H9 (cell line): ENCODE measurements around the gene MOB4. TPM values are rescaled to one million over a fixed set of nuclear protein-coding genes. Genes with fewer than 3 reads are reported as not detected.

Experiments
- DNase-seq: peaks from one replicate; pipeline ENCODE4 v3.0.0-alpha.2; 2017
- H2AFZ ChIP-seq: one replicate; pipeline ENCODE4 v1.6.1; 2013; ENCODE audit warnings: mild to moderate bottlenecking, low read length, control low read depth, moderate library complexity
- H2AK5ac ChIP-seq: 2 replicates; pipeline ENCODE4 v1.6.1; 2013; ENCODE audit warnings: low read length, control low read depth, mixed read lengths; ENCODE audit not compliant: insufficient read length
- H2BK120ac ChIP-seq: one replicate; pipeline ENCODE4 v1.6.1; 2013; ENCODE audit warnings: low read depth, mild to moderate bottlenecking, low read length, control low read depth, inconsistent platforms; ENCODE audit not compliant: poor library complexity, severe bottlenecking
- H2BK12ac ChIP-seq: 2 replicates; pipeline ENCODE4 v1.6.1; 2013; ENCODE audit warnings: low read length, control low read depth, mixed read lengths, low read depth; ENCODE audit not compliant: insufficient read length
- H2BK15ac ChIP-seq: 2 replicates; pipeline ENCODE4 v1.6.1; 2013; ENCODE audit warnings: low read depth, low read length, control low read depth
- H2BK20ac ChIP-seq: one replicate; pipeline ENCODE4 v1.6.1; 2013; ENCODE audit warnings: low read depth, mild to moderate bottlenecking, low read length, control low read depth, inconsistent platforms; ENCODE audit not compliant: poor library complexity, severe bottlenecking
- H2BK5ac ChIP-seq: 2 replicates; pipeline ENCODE4 v1.6.1; 2013; ENCODE audit warnings: low read length, control low read depth, mixed read lengths; ENCODE audit not compliant: insufficient read length
- H3K14ac ChIP-seq: 2 replicates; pipeline ENCODE4 v1.6.1; 2013; ENCODE audit warnings: low read length, control low read depth; ENCODE audit not compliant: insufficient read depth
- H3K18ac ChIP-seq: 2 replicates; pipeline ENCODE4 v1.6.1; 2013; ENCODE audit warnings: low read depth, mild to moderate bottlenecking, mixed read lengths, low read length, control low read depth; ENCODE audit not compliant: insufficient read length
- H3K23ac ChIP-seq: 2 replicates; pipeline ENCODE4 v1.6.1; 2013; ENCODE audit warnings: low read length, control low read depth, mixed read lengths, low read depth; ENCODE audit not compliant: insufficient read length
- H3K23me2 ChIP-seq: 2 replicates; pipeline ENCODE4 v1.6.1; 2013; ENCODE audit warnings: low read depth, mild to moderate bottlenecking, mixed read lengths, low read length, control low read depth; ENCODE audit not compliant: insufficient read length, poor library complexity, severe bottlenecking
- H3K27ac ChIP-seq: 2 replicates; pipeline ENCODE4 v1.5.1; 2013; ENCODE audit warnings: low read length, control low read depth, mixed read lengths, low read depth; ENCODE audit not compliant: insufficient read length
- H3K27me3 ChIP-seq: 2 replicates; pipeline ENCODE4 v1.6.1; 2013; ENCODE audit warnings: low read length, control low read depth, inconsistent platforms; ENCODE audit not compliant: insufficient read depth
- H3K4ac ChIP-seq: 2 replicates; pipeline ENCODE4 v1.6.1; 2013; ENCODE audit warnings: low read depth, mild to moderate bottlenecking, control low read depth, inconsistent platforms, low read length, moderate library complexity
- H3K4me1 ChIP-seq: 2 replicates; pipeline ENCODE4 v1.6.1; 2013; ENCODE audit warnings: low read length, control low read depth, inconsistent platforms; ENCODE audit not compliant: insufficient read depth
- H3K4me2 ChIP-seq: 2 replicates; pipeline ENCODE4 v1.6.1; 2013; ENCODE audit warnings: low read length, control low read depth, mixed read lengths; ENCODE audit not compliant: insufficient read length, insufficient read depth
- H3K56ac ChIP-seq: 2 replicates; pipeline ENCODE4 v1.6.1; 2013; ENCODE audit warnings: low read depth, mild to moderate bottlenecking, mixed read lengths, low read length, control low read depth; ENCODE audit not compliant: insufficient read length
- H3K79me1 ChIP-seq: 2 replicates; pipeline ENCODE4 v1.6.1; 2013; ENCODE audit warnings: low read depth, mild to moderate bottlenecking, moderate library complexity, low read length, control low read depth, inconsistent platforms; ENCODE audit not compliant: insufficient read depth, poor library complexity, severe bottlenecking
- H3K79me2 ChIP-seq: 2 replicates; pipeline ENCODE4 v1.6.1; 2013; ENCODE audit warnings: low read length, control low read depth, inconsistent platforms; ENCODE audit not compliant: insufficient read depth
- H3K9ac ChIP-seq: 2 replicates; pipeline ENCODE4 v1.6.1; 2013; ENCODE audit warnings: low read length, control low read depth, mixed read lengths; ENCODE audit not compliant: insufficient read length; ENCODE audit errors: extremely low read depth
- H3K9me3 ChIP-seq: one replicate; pipeline ENCODE4 v1.6.1; 2013; ENCODE audit warnings: low read depth, low read length, inconsistent platforms; ENCODE audit not compliant: control insufficient read depth
- H3T11ph ChIP-seq: one replicate; pipeline ENCODE4 v1.6.1; 2013; ENCODE audit warnings: mild to moderate bottlenecking, low read length, control low read depth, inconsistent platforms
- H4K20me1 ChIP-seq: one replicate; pipeline ENCODE4 v1.6.1; 2013; ENCODE audit not compliant: control insufficient read depth, insufficient read length, insufficient read depth
- H4K5ac ChIP-seq: 2 replicates; pipeline ENCODE4 v1.6.1; 2013; ENCODE audit warnings: low read depth, mild to moderate bottlenecking, mixed read lengths, low read length, control low read depth; ENCODE audit not compliant: insufficient read length
- H4K8ac ChIP-seq: replicated peaks from 2 replicates; pipeline ENCODE4 v1.6.1; 2013; ENCODE audit warnings: low read length, control low read depth, mixed read lengths, low read depth; ENCODE audit not compliant: insufficient read length
- H4K91ac ChIP-seq: 2 replicates; pipeline ENCODE4 v1.6.1; 2013; ENCODE audit warnings: low read depth, mild to moderate bottlenecking, moderate library complexity, mixed read lengths, low read length, control low read depth; ENCODE audit not compliant: insufficient read length
- H3K27ac Mint-ChIP-seq, 3 experiments: 2 replicates in 2 of 3; 3 replicates in 1 of 3; pipeline ENCODE4 v1.8.0; 2020 to 2021; ENCODE audit warnings: mixed read lengths in 3 of 3, mild to moderate bottlenecking in 1 of 3, moderate library complexity in 1 of 3
- H3K27me3 Mint-ChIP-seq: 2 replicates; pipeline ENCODE4 v1.8.0; 2021; ENCODE audit warnings: low read depth, mild to moderate bottlenecking, moderate library complexity, mixed read lengths
- H3K36me3 Mint-ChIP-seq, 3 experiments: 2 replicates in 2 of 3; 3 replicates in 1 of 3; pipeline ENCODE4 v1.8.0; 2020 to 2021; ENCODE audit warnings: low read depth in 3 of 3, mixed read lengths in 3 of 3; ENCODE audit not compliant: insufficient read depth in 1 of 3
- H3K4me1 Mint-ChIP-seq, 2 experiments: 2 replicates each; pipeline ENCODE4 v1.8.0; 2020; ENCODE audit warnings: mixed read lengths in 2 of 2
- H3K4me3 Mint-ChIP-seq, 2 experiments: 2 replicates in 1 of 2; 3 replicates in 1 of 2; pipeline ENCODE4 v1.8.0; 2020 to 2021; ENCODE audit warnings: mild to moderate bottlenecking in 2 of 2, mixed read lengths in 2 of 2, moderate library complexity in 1 of 2
- H3K9me3 Mint-ChIP-seq, 2 experiments: 2 replicates in 1 of 2; 3 replicates in 1 of 2; pipeline ENCODE4 v1.8.0; 2020; ENCODE audit warnings: mild to moderate bottlenecking in 2 of 2, mixed read lengths in 2 of 2, moderate library complexity in 1 of 2
- WGBS: extraction: QIAGEN DNeasy Blood & Tissue Kit; methylation state at CpG from one replicate; pipeline ENCODE4 v1.1.7; 2013; ENCODE audit warnings: missing lambda C conversion rate, low lambda C conversion rate, mixed read lengths; ENCODE audit not compliant: insufficient read length; ENCODE audit errors: extremely low coverage; 5-methylcytosine and 5-hydroxymethylcytosine counted together
- total RNA-seq: library from RNA; stranded (reverse); gene quantifications from 2 replicates; pipeline ENCODE4 v1.2.1, GENCODE V29; 2021
- TF ChIP-seq, protein P1 (sequence below): fragments of 200-600 bp; sonication (generic); conservative IDR thresholded peaks from 3 replicates; pipeline ENCODE4 v1.8.0; 2021; ENCODE audit warnings: antibody characterized with exemption, mild to moderate bottlenecking

The MOB4 gene
- total RNA-seq, 1 experiment from 2014 or later, result 57.6 TPM

GRCh38 chr2:197560146-197560665 lies 44.3 kb downstream of the MOB4 start:
- no peak overlapping the region for H3K27ac ChIP-seq
- Mint-ChIP-seq H3K27ac (no peak overlapping the region), H3K9me3 (peaks cover 4 to 10% of the 10 kb centered on the region in 2 experiments; a peak in 4 of 5 replicates), H3K4me1 (peaks cover 0 to 6% of the 10 kb centered on the region in 2 experiments; a peak in 1 of 4 replicates), H3K27me3 (no peaks in the 10 kb centered on the region), H3K36me3 (peaks cover 6 to 36% (median 26%) of the 10 kb centered on the region in 3 experiments; a peak in 6 of 7 replicates), H3K4me3 (no peak overlapping the region)
- no peak overlapping the region for H2BK5ac ChIP-seq
- H4K91ac ChIP-seq, result no peak overlapping the region
- H2BK12ac ChIP-seq, result no peak overlapping the region
- H2BK120ac ChIP-seq, result no peak overlapping the region
- no peak overlapping the region for H3K23ac ChIP-seq
- TF ChIP-seq, protein P1, sequence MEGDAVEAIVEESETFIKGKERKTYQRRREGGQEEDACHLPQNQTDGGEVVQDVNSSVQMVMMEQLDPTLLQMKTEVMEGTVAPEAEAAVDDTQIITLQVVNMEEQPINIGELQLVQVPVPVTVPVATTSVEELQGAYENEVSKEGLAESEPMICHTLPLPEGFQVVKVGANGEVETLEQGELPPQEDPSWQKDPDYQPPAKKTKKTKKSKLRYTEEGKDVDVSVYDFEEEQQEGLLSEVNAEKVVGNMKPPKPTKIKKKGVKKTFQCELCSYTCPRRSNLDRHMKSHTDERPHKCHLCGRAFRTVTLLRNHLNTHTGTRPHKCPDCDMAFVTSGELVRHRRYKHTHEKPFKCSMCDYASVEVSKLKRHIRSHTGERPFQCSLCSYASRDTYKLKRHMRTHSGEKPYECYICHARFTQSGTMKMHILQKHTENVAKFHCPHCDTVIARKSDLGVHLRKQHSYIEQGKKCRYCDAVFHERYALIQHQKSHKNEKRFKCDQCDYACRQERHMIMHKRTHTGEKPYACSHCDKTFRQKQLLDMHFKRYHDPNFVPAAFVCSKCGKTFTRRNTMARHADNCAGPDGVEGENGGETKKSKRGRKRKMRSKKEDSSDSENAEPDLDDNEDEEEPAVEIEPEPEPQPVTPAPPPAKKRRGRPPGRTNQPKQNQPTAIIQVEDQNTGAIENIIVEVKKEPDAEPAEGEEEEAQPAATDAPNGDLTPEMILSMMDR, result no peak
- H3K27me3 ChIP-seq, result no peaks in the 10 kb centered on the region
- no peaks in the 10 kb centered on the region for H3K23me2 ChIP-seq
- no peaks in the 10 kb centered on the region for H3K9me3 ChIP-seq
- no peak overlapping the region for H4K5ac ChIP-seq
- no peak overlapping the region for H2AK5ac ChIP-seq
- H2BK15ac ChIP-seq, result no peak overlapping the region
- no peak overlapping the region for H3K9ac ChIP-seq
- no peak overlapping the region for H3K56ac ChIP-seq
- H3K18ac ChIP-seq, result no peak overlapping the region
- H3K79me1 ChIP-seq, result no peaks in the 10 kb centered on the region
- no peak overlapping the region for H4K8ac ChIP-seq
- H4K20me1 ChIP-seq, result no peaks in the 10 kb centered on the region
- no peak overlapping the region for H3K4ac ChIP-seq
- H3K4me2 ChIP-seq, result no peak overlapping the region
- no peak for DNase-seq
- H3K4me1 ChIP-seq, result no peaks in the 10 kb centered on the region
- no peak overlapping the region for H3K14ac ChIP-seq
- H3T11ph ChIP-seq, result no peak overlapping the region
- no peak overlapping the region for H2AFZ ChIP-seq
- no peaks in the 10 kb centered on the region for H3K79me2 ChIP-seq
- WGBS, result no CpG with 5 or more reads among the region's 9 CpGs
- no peak overlapping the region for H2BK20ac ChIP-seq
